Esophagus muscularis mucosa (tissue), 4 donors: ENCODE results near the gene CFAP221. TPM values are rescaled to one million over a fixed set of nuclear protein-coding genes. Genes with fewer than 3 reads are reported as not detected.
A peak's percentile ranks its signal among the peaks of the same experiment; 100 is the strongest.

Experiments
- DNase-seq: peaks from one replicate; pipeline ENCODE4 v3.0.0-alpha.2; 2017; ENCODE audit errors: extremely low spot score
- H3K27ac ChIP-seq, 4 donors: fragments of 200-600 bp; sonication (generic); replicated peaks in 1 of 4; 1 replicate in 3 of 4; 2 replicates in 1 of 4; pipeline ENCODE4 v1.5.1; 2016 to 2019; ENCODE audit warnings: mild to moderate bottlenecking in 1 of 4
- H3K27me3 ChIP-seq, 4 donors: fragments of 200-600 bp; sonication (generic); one replicate each; pipeline versions ENCODE4 v1.5.1 to v1.6.0; 2016 to 2019
- H3K36me3 ChIP-seq, 4 donors: fragments of 200-600 bp; sonication (generic); one replicate each; pipeline ENCODE4 v1.5.1; 2016 to 2019
- H3K4me1 ChIP-seq, 4 donors: fragments of 200-600 bp; sonication (generic); one replicate each; pipeline ENCODE4 v1.5.1; 2016 to 2019
- H3K4me3 ChIP-seq, 4 donors: fragments of 200-600 bp; sonication (generic); 1 replicate in 2 of 4; 2 replicates in 2 of 4; pipeline ENCODE4 v1.5.1; 2016 to 2019; ENCODE audit warnings: mild to moderate bottlenecking in 4 of 4, moderate library complexity in 1 of 4
- H3K9me3 ChIP-seq, 4 donors: fragments of 200-600 bp; sonication (generic); 1 replicate in 3 of 4; 2 replicates in 1 of 4; pipeline ENCODE4 v1.5.1; 2016 to 2019
- CTCF ChIP-seq, 3 experiments: fragments of 200-600 bp in 2 of 3; fragments of 450-650 bp in 1 of 3; sonication (generic) in 2 of 3; IDR thresholded peaks; one replicate each; pipeline ENCODE4 v1.5.1; 2017 to 2019; ENCODE audit warnings: antibody characterized with exemption in 3 of 3, mild to moderate bottlenecking in 2 of 3, moderate library complexity in 1 of 3
- EP300 ChIP-seq: sonication (generic); formaldehyde crosslinking; IDR thresholded peaks from one replicate; pipeline ENCODE4 v1.6.1; 2017; ENCODE audit warnings: antibody characterized with exemption
- POLR2A ChIP-seq: fragments of 450-650 bp; IDR thresholded peaks from one replicate; pipeline ENCODE4 v1.6.1; 2017; ENCODE audit warnings: antibody characterized with exemption, moderate library complexity, mild to moderate bottlenecking, low read depth
- POLR2AphosphoS5 ChIP-seq, 2 donors: sonication (generic); formaldehyde crosslinking; IDR thresholded peaks; one replicate each; pipeline ENCODE4 v1.6.1; 2017; ENCODE audit warnings: antibody characterized with exemption in 2 of 2
- WGBS: methylation state at CpG from one replicate; pipeline ENCODE4 v1.1.5; 2018; 5-methylcytosine and 5-hydroxymethylcytosine counted together
- intact Hi-C: fragments of 100-400 bp; cut with DNase I; formaldehyde crosslinking; loops from one replicate; pipeline ENCODE4 v1.15.1; 2023
- total RNA-seq, 4 donors: library from RNA; depleted of rRNA; stranded (reverse); fragments of >200 nt; gene quantifications; one replicate each; pipeline versions ENCODE4 v1.1.0 to v1.2.1, GENCODE V29; 2016

CFAP221 gene
- total RNA-seq, 4 donors from 2014 or later = 0.17 to 0.97 (median 0.29) TPM

GRCh38 chr2:119672161-119672862 lies 128.1 kb downstream of the CFAP221 start:
- no peak for TF ChIP-seq CTCF (IDR thresholded peaks at IDR 0.05)
- no peak for TF ChIP-seq POLR2A
- Histone ChIP-seq H3K4me3 (no peak overlapping the region), H3K36me3 (no peaks in the 10 kb centered on the region), H3K27ac (no peak overlapping the region), H3K4me1 (peaks cover 0 to 10% (median 7%) of the 10 kb centered on the region in 4 donors), H3K27me3 (no peaks in the 10 kb centered on the region), H3K9me3 (no peaks in the 10 kb centered on the region)
- DNase-seq = no peak
- intact Hi-C loops = no loop called here
- 96% methylated on average over 5 of the region's 5 CpGs for WGBS

- DNase-seq = no peak
- Histone ChIP-seq H3K4me3 (no peak overlapping the region), H3K4me1 (peaks cover 0 to 13% (median 9%) of the 10 kb centered on the region in 4 donors), H3K27me3 (no peaks in the 10 kb centered on the region), H3K36me3 (no peaks in the 10 kb centered on the region), H3K9me3 (no peaks in the 10 kb centered on the region), H3K27ac (no peak overlapping the region)
- intact Hi-C loops = no loop called here
- TF ChIP-seq CTCF (IDR thresholded peaks at IDR 0.05) (no peak), POLR2A (no peak), POLR2AphosphoS5 (IDR thresholded peaks at IDR 0.05) (no peak), EP300 (no peak)
- 94% methylated on average over 2 of the region's 2 CpGs for WGBS
Measured at GRCh38 chr2:119673796-119674195, 129.5 kb downstream of the CFAP221 start.

- no peak for DNase-seq
- Histone ChIP-seq H3K4me1 (peaks cover 4 to 19% (median 14%) of the 10 kb centered on the region in 4 donors), H3K27me3 (no peaks in the 10 kb centered on the region), H3K36me3 (no peaks in the 10 kb centered on the region), H3K4me3 (no peak overlapping the region), H3K9me3 (no peaks in the 10 kb centered on the region), H3K27ac (peak overlapping the region; percentile 27 to 62 (median 39))
- no peak for TF ChIP-seq POLR2AphosphoS5 (IDR thresholded peaks at IDR 0.05)
- TF ChIP-seq CTCF (IDR thresholded peaks at IDR 0.05) = peak in 2 of 3 experiments; percentile 15 to 22
- intact Hi-C loops = no loop called here
- 54% methylated on average over 7 of the region's 10 CpGs for WGBS
Measured at GRCh38 chr2:119674711-119675500, 130.7 kb downstream of the CFAP221 start.

- Histone ChIP-seq H3K4me3 (peak overlapping the region in 2 of 4 donors; percentile 84), H3K9me3 (no peaks in the 10 kb centered on the region), H3K36me3 (peaks cover 0 to 12% (median 9%) of the 10 kb centered on the region in 4 donors), H3K4me1 (peaks cover 7 to 32% (median 25%) of the 10 kb centered on the region in 4 donors), H3K27me3 (no peaks in the 10 kb centered on the region), H3K27ac (no peak overlapping the region)
- TF ChIP-seq CTCF (IDR thresholded peaks at IDR 0.05) (no peak), EP300 (no peak), POLR2AphosphoS5 (IDR thresholded peaks at IDR 0.05) (no peak), POLR2A (no peak)
- DNase-seq = no peak
- 68% methylated on average over 17 of the region's 19 CpGs for WGBS
- intact Hi-C loops = no loop called here
Measured at GRCh38 chr2:119678021-119678656, 133.9 kb downstream of the CFAP221 start.
